Measurements from ENCODE around the gene FREM1. TPM values are rescaled to one million over a fixed set of nuclear protein-coding genes. Genes with fewer than 3 reads are reported as not detected.
"Not testable (repeated sequence)": the region's sequence is repeated elsewhere in the genome, so short reads cannot be mapped to it uniquely, and the experiment has no call there.

FREM1 gene
- total RNA-seq, 1 donor from 2014 or later: 0.52 TPM

DNA sequence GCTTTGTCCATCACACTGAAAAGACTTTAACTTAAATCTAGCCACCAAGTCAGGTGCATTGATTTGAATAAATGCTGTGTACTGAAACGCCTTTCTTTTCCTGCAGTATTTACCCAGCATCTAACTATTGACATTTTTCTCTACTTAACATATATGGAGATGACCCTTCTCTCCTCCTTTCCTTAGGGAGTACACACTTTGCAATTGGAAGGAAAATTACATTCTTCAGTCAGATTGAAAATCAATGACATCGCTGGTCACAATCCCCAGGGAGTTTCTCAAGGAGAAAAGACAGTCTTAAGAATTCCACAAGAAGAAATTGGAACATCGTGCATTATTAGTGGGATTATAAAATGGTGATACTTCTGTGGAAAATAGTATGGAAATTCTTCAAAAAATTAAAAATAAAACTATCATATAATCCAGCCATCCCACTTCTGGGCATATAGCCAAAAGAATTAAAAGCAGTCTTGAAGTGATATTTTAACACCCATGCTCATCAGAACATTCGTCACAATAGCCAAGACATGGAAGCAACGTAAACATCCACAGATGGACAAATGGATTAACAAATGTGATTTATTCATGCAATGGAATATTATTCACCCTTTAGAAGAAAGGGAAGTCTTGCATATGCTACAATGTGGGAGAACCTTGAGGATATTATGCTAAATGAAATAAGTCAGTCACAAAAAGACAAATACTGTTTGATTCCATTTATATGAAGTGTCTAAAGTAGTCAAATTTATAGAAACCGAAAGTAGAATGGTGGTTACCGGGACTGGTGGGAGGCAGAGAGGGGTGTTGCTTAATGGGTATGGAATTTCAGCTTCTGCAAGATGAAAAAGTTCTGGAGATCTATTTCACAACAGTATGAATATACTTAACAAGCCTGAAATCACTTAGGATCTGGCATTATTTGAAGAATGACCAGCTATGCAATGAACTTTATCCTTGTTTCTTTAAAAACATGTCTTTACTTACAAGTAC is 14.3 kb upstream of the FREM1 start:
- DNase-seq (ENCODE audit: low read depth) (no peak), FAIRE-seq (no peak)
- TF ChIP-seq, protein P1, sequence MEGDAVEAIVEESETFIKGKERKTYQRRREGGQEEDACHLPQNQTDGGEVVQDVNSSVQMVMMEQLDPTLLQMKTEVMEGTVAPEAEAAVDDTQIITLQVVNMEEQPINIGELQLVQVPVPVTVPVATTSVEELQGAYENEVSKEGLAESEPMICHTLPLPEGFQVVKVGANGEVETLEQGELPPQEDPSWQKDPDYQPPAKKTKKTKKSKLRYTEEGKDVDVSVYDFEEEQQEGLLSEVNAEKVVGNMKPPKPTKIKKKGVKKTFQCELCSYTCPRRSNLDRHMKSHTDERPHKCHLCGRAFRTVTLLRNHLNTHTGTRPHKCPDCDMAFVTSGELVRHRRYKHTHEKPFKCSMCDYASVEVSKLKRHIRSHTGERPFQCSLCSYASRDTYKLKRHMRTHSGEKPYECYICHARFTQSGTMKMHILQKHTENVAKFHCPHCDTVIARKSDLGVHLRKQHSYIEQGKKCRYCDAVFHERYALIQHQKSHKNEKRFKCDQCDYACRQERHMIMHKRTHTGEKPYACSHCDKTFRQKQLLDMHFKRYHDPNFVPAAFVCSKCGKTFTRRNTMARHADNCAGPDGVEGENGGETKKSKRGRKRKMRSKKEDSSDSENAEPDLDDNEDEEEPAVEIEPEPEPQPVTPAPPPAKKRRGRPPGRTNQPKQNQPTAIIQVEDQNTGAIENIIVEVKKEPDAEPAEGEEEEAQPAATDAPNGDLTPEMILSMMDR (IDR thresholded peaks at IDR 0.05; ENCODE audit: insufficient read depth, low read depth, low read length): no peak
- no peak for TF ChIP-seq EZH2 (IDR thresholded peaks at IDR 0.05; ENCODE audit: insufficient read depth, low read length)
- Mint-ChIP-seq H3K4me1 (ENCODE audit: low read depth, unreplicated experiment) (peaks cover 4% of the 10 kb centered on the region), H3K27me3 (ENCODE audit: low read depth, unreplicated experiment) (no peaks in the 10 kb centered on the region), H3K27ac (ENCODE audit: unreplicated experiment) (no peak overlapping the region), H3K4me3 (ENCODE audit: unreplicated experiment) (no peak overlapping the region), H3K9me3 (ENCODE audit: unreplicated experiment) (no peaks in the 10 kb centered on the region), H3K36me3 (ENCODE audit: low read depth, unreplicated experiment) (no peaks in the 10 kb centered on the region)
- no peaks in the 10 kb centered on the region for H3K9me3 ChIP-seq (ENCODE audit: insufficient read depth, low read depth, low read length)
- H2AFZ ChIP-seq (ENCODE audit: low read depth, low read length): no peak overlapping the region
- H3K36me3 ChIP-seq (ENCODE audit: insufficient read depth, low read length): no peaks in the 10 kb centered on the region
- H3K27me3 ChIP-seq (ENCODE audit: insufficient read depth, low read length): no peaks in the 10 kb centered on the region
- no peak overlapping the region for H3K4me3 ChIP-seq (ENCODE audit: insufficient read depth, low read depth, low read length)
- no peak overlapping the region for H3K9ac ChIP-seq (ENCODE audit: low read length)
- no peak overlapping the region for H3K4me2 ChIP-seq (ENCODE audit: low read length)
- no peaks in the 10 kb centered on the region for H3K79me2 ChIP-seq (ENCODE audit: insufficient read depth, low read length)
- H3K4me1 ChIP-seq (ENCODE audit: insufficient read depth, low read length): no peaks in the 10 kb centered on the region
- no peak overlapping the region for H3K27ac ChIP-seq (ENCODE audit: low read depth, low read length)
- H4K20me1 ChIP-seq (ENCODE audit: insufficient read depth, low read length): no peaks in the 10 kb centered on the region

DNA sequence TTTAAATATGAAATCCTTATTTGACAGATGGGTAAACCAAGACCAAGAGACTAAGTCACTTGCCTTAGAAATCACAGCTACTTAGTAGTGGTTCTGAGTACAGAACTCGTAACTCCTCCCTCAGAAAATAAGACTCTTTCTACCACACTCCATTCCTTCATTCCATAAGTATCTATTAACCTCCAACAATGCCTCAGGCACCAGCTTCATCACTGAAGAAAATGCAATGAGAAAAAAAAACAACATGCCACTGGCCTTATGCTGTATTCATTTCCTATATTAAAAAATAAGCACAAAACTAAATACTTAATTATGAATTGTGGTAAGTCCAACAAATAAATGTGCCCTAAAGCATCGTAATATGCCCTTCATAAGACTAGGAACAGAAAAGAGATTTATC is 13.5 kb upstream of the FREM1 start:
- H3K27ac ChIP-seq (ENCODE audit: low read depth, low read length): no peak overlapping the region
- Mint-ChIP-seq H3K4me1 (ENCODE audit: low read depth, unreplicated experiment) (peaks cover 4% of the 10 kb centered on the region), H3K36me3 (ENCODE audit: low read depth, unreplicated experiment) (no peaks in the 10 kb centered on the region), H3K27ac (ENCODE audit: unreplicated experiment) (no peak overlapping the region), H3K9me3 (ENCODE audit: unreplicated experiment) (no peaks in the 10 kb centered on the region), H3K27me3 (ENCODE audit: low read depth, unreplicated experiment) (no peaks in the 10 kb centered on the region), H3K4me3 (ENCODE audit: unreplicated experiment) (no peak overlapping the region)
- H3K36me3 ChIP-seq (ENCODE audit: insufficient read depth, low read length): no peaks in the 10 kb centered on the region
- H3K9me3 ChIP-seq (ENCODE audit: insufficient read depth, low read depth, low read length): no peaks in the 10 kb centered on the region
- H3K79me2 ChIP-seq (ENCODE audit: insufficient read depth, low read length): no peaks in the 10 kb centered on the region
- no peak for TF ChIP-seq EZH2 (IDR thresholded peaks at IDR 0.05; ENCODE audit: insufficient read depth, low read length)
- TF ChIP-seq, protein P1 (IDR thresholded peaks at IDR 0.05; ENCODE audit: insufficient read depth, low read depth, low read length): no peak
- no peak overlapping the region for H3K9ac ChIP-seq (ENCODE audit: low read length)
- H3K4me2 ChIP-seq (ENCODE audit: low read length): no peak overlapping the region
- H3K27me3 ChIP-seq (ENCODE audit: insufficient read depth, low read length): no peaks in the 10 kb centered on the region
- DNase-seq (ENCODE audit: low read depth): no peak
- H4K20me1 ChIP-seq (ENCODE audit: insufficient read depth, low read length): no peaks in the 10 kb centered on the region
- no peaks in the 10 kb centered on the region for H3K4me1 ChIP-seq (ENCODE audit: insufficient read depth, low read length)
- H3K4me3 ChIP-seq (ENCODE audit: insufficient read depth, low read depth, low read length): no peak overlapping the region
- FAIRE-seq: no peak
- H2AFZ ChIP-seq (ENCODE audit: low read depth, low read length): no peak overlapping the region

DNA sequence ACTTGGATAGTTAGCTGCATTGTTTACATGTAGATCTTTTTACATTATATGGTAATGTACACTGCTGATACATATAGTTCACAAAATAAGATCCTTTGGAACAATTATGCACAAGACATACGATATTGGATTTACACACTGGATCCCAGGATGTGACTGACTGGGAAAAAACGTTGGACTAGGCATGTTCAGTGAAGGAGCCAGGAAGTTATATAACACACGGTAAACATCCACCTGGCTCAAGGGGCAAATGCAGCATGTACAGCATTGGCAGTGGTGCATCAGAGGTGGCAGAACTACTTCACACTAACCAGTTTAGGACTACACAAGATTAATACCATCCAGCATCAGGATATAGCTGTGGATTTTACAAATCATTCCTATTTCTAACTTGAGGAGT is 10.6 kb upstream of the FREM1 start:
- H3K4me3 Mint-ChIP-seq (ENCODE audit: unreplicated experiment); H3K27ac ChIP-seq (ENCODE audit: low read depth, low read length); H3K27ac Mint-ChIP-seq (ENCODE audit: unreplicated experiment); H3K36me3 Mint-ChIP-seq (ENCODE audit: low read depth, unreplicated experiment); H3K9me3 Mint-ChIP-seq (ENCODE audit: unreplicated experiment); H3K4me1 ChIP-seq (ENCODE audit: insufficient read depth, low read length); H3K9ac ChIP-seq (ENCODE audit: low read length); H2AFZ ChIP-seq (ENCODE audit: low read depth, low read length); H3K4me3 ChIP-seq (ENCODE audit: insufficient read depth, low read depth, low read length); H4K20me1 ChIP-seq (ENCODE audit: insufficient read depth, low read length); FAIRE-seq; H3K4me2 ChIP-seq (ENCODE audit: low read length); H3K27me3 ChIP-seq (ENCODE audit: insufficient read depth, low read length); H3K79me2 ChIP-seq (ENCODE audit: insufficient read depth, low read length); DNase-seq (ENCODE audit: low read depth); H3K27me3 Mint-ChIP-seq (ENCODE audit: low read depth, unreplicated experiment); H3K36me3 ChIP-seq (ENCODE audit: insufficient read depth, low read length); H3K4me1 Mint-ChIP-seq (ENCODE audit: low read depth, unreplicated experiment); H3K9me3 ChIP-seq (ENCODE audit: insufficient read depth, low read depth, low read length): not testable (repeated sequence)
